ENCODE results near the gene HEMGN. TPM values are rescaled to one million over a fixed set of nuclear protein-coding genes. Genes with fewer than 3 reads are reported as not detected.

HEMGN gene
- polyA plus RNA-seq, 1 donor from 2014 or later = not detected

GRCh38 chr9:97983589-97984187, 45.7 kb upstream of the HEMGN start:
- Histone ChIP-seq H3F3A (ENCODE audit: insufficient read depth, low read length, poor library complexity, severe bottlenecking) (no peaks in the 10 kb centered on the region), H3K9me2 (ENCODE audit: insufficient read depth, low read length) (no peaks in the 10 kb centered on the region), H4K20me1 (ENCODE audit: insufficient read depth) (no peaks in the 10 kb centered on the region), H3K4me3 (ENCODE audit: low read length) (peak overlapping the region; percentile 85), H3K27ac (ENCODE audit: low read length) (peak overlapping the region; percentile 75), H3K9ac (ENCODE audit: low read length) (peak overlapping the region; percentile 82), H2AFZ (ENCODE audit: low read depth, low read length) (peak overlapping the region; percentile 40), H3K79me2 (replicated peaks; ENCODE audit: insufficient read depth, low read length) (peaks cover 38% of the 10 kb centered on the region), H3K4me2 (ENCODE audit: low read length) (no peak overlapping the region), H3K9me3 (ENCODE audit: low read length) (no peaks in the 10 kb centered on the region), H3K36me3 (ENCODE audit: insufficient read depth, low read length) (no peaks in the 10 kb centered on the region), H3K27me3 (ENCODE audit: insufficient read depth, low read depth, low read length) (peaks cover 13% of the 10 kb centered on the region)
- no peak for TF ChIP-seq CTCF (IDR thresholded peaks at IDR 0.05; ENCODE audit: poor library complexity, severe bottlenecking)
- TF ChIP-seq MXI1 (conservative IDR thresholded peaks at IDR 0.05; ENCODE audit: poor library complexity, severe bottlenecking) = peak; percentile 26

GRCh38 chr9:97982683-97983588, 45.0 kb upstream of the HEMGN start, which contains the start of gene ANP32B:
ANP32B (plus strand) TSS chr9:97983341; CDS start chr9:97983556, 215 bp downstream.
- TF ChIP-seq RAD21 (conservative IDR thresholded peaks at IDR 0.05) (peak; percentile 53), CTCF (IDR thresholded peaks at IDR 0.05; ENCODE audit: poor library complexity, severe bottlenecking) (peak; percentile 96), EZH2 (IDR thresholded peaks at IDR 0.05; ENCODE audit: borderline replicate concordance, insufficient read depth, low read length, poor library complexity, severe bottlenecking) (no peak), TAF1 (IDR thresholded peaks at IDR 0.05; ENCODE audit: low read depth) (peak; percentile 61), MXI1 (conservative IDR thresholded peaks at IDR 0.05; ENCODE audit: poor library complexity, severe bottlenecking) (no peak), SMC3 (conservative IDR thresholded peaks at IDR 0.05; ENCODE audit: poor library complexity) (peak; percentile 51), POLR2AphosphoS5 (IDR thresholded peaks at IDR 0.05) (peak; percentile 28), EP300 (conservative IDR thresholded peaks at IDR 0.05; ENCODE audit: poor library complexity, severe bottlenecking) (no peak), REST (IDR thresholded peaks at IDR 0.05; ENCODE audit: borderline replicate concordance) (no peak)
- Histone ChIP-seq H3K27me3 (ENCODE audit: insufficient read depth, low read depth, low read length) (peaks cover 13% of the 10 kb centered on the region), H3K4me2 (ENCODE audit: low read length) (peak within 1 kb of the TSS; percentile 41), H3K9me2 (ENCODE audit: insufficient read depth, low read length) (no peaks in the 10 kb centered on the region), H3K9me3 (ENCODE audit: low read length) (no peaks in the 10 kb centered on the region), H3K79me2 (replicated peaks; ENCODE audit: insufficient read depth, low read length) (peaks cover 31% of the 10 kb centered on the region), H2AFZ (ENCODE audit: low read depth, low read length) (peak within 1 kb of the TSS; percentile 91), H4K20me1 (ENCODE audit: insufficient read depth) (no peaks in the 10 kb centered on the region), H3K9ac (ENCODE audit: low read length) (peak within 1 kb of the TSS; percentile 82), H3K4me3 (ENCODE audit: low read length) (peak within 1 kb of the TSS; percentile 85), H3K36me3 (ENCODE audit: insufficient read depth, low read length) (no peaks in the 10 kb centered on the region), H3K27ac (ENCODE audit: low read length) (peak within 1 kb of the TSS; percentile 75), H3F3A (ENCODE audit: insufficient read depth, low read length, poor library complexity, severe bottlenecking) (no peaks in the 10 kb centered on the region)
